ENCODE results near the gene RAD51B.

RAD51B gene

GRCh38 chr14:68502230-68502629 is 682.7 kb downstream of the RAD51B start:
- Histone ChIP-seq H3K4me3 (no peak overlapping the region), H3K27ac (peak overlapping the region in 1 of 21 experiments; percentile 46)

- peak overlapping the region in 2 of 21 experiments; percentile 46 to 51 for H3K27ac ChIP-seq
- no peak overlapping the region for H3K4me3 ChIP-seq
These were observed 683.7 kb downstream of the RAD51B start for GRCh38 chr14:68503186-68503825.

- H3K27ac ChIP-seq, result peak overlapping the region in 2 of 21 experiments; percentile 10 to 80
These were observed 685.3 kb downstream of the RAD51B start for GRCh38 chr14:68504861-68505260.

GRCh38 chr14:68506021-68506644 is 686.6 kb downstream of the RAD51B start:
- H3K27ac ChIP-seq, result peak overlapping the region in 20 of 21 experiments; percentile 14 to 83 (median 70)
- H3K4me3 ChIP-seq, result no peak overlapping the region

More at GRCh38 chr14:68504861-68505260, 685.3 kb downstream of the RAD51B start:
- H3K4me3 ChIP-seq, result no peak overlapping the region

GRCh38 chr14:68506645-68507419 is 687.3 kb downstream of the RAD51B start:
- no peak overlapping the region for H3K4me3 ChIP-seq

GRCh38 chr14:68507544-68508081 is 688.0 kb downstream of the RAD51B start:
- H3K27ac ChIP-seq, result peak overlapping the region in 8 of 21 experiments; percentile 4 to 83 (median 75)
- H3K4me3 ChIP-seq, result no peak overlapping the region

More at GRCh38 chr14:68506645-68507419, 687.3 kb downstream of the RAD51B start:
- peak overlapping the region in 20 of 21 experiments; percentile 14 to 83 (median 70) for H3K27ac ChIP-seq

- Histone ChIP-seq H3K27ac (peak overlapping the region in 10 of 21 experiments; percentile 19 to 82 (median 74)), H3K4me3 (no peak overlapping the region)
These were observed 689.0 kb downstream of the RAD51B start for GRCh38 chr14:68508581-68508980.

GRCh38 chr14:68509188-68509983 is 689.8 kb downstream of the RAD51B start:
- Histone ChIP-seq H3K4me3 (no peak overlapping the region), H3K27ac (peak overlapping the region in 17 of 21 experiments; percentile 13 to 82 (median 71))

GRCh38 chr14:68510201-68511128 is 690.9 kb downstream of the RAD51B start:
- H3K4me3 ChIP-seq, result no peak overlapping the region
- peak overlapping the region in 19 of 21 experiments; percentile 5 to 82 (median 71) for H3K27ac ChIP-seq

- H3K27ac ChIP-seq, result peak overlapping the region in 19 of 21 experiments; percentile 5 to 82 (median 71)
- no peak overlapping the region for H3K4me3 ChIP-seq
These were observed 691.8 kb downstream of the RAD51B start for GRCh38 chr14:68511129-68512047.

- peak overlapping the region in 17 of 21 experiments; percentile 31 to 82 (median 74) for H3K27ac ChIP-seq
- no peak overlapping the region for H3K4me3 ChIP-seq
These were observed 692.5 kb downstream of the RAD51B start for GRCh38 chr14:68512088-68512487.

- Histone ChIP-seq H3K4me3 (no peak overlapping the region), H3K27ac (peak overlapping the region in 19 of 21 experiments; percentile 19 to 82 (median 72))
These were observed 693.6 kb downstream of the RAD51B start for GRCh38 chr14:68513137-68513536.

GRCh38 chr14:68513838-68514607 is 694.4 kb downstream of the RAD51B start:
- peak overlapping the region in 20 of 21 experiments; percentile 6 to 82 (median 73) for H3K27ac ChIP-seq
- no peak overlapping the region for H3K4me3 ChIP-seq

- peak overlapping the region in 20 of 21 experiments; percentile 6 to 82 (median 70) for H3K27ac ChIP-seq
- H3K4me3 ChIP-seq, result no peak overlapping the region
These were observed 695.1 kb downstream of the RAD51B start for GRCh38 chr14:68514608-68515194.

GRCh38 chr14:68516342-68516741 is 696.8 kb downstream of the RAD51B start:
- no peak overlapping the region for H3K4me3 ChIP-seq
- H3K27ac ChIP-seq, result peak overlapping the region in 2 of 21 experiments; percentile 5 to 12

- Histone ChIP-seq H3K4me3 (no peak overlapping the region), H3K27ac (peak overlapping the region in 14 of 21 experiments; percentile 12 to 90 (median 65))
These were observed 698.6 kb downstream of the RAD51B start for GRCh38 chr14:68518166-68518565.

Measured in skin epidermis (tissue), 12 donors.